K562 (cell line): ENCODE results near the gene ARHGAP32. TPM values are rescaled to one million over a fixed set of nuclear protein-coding genes. Genes with fewer than 3 reads are reported as not detected.

Experiments used
- ATAC-seq: fragments of 200-7000 bp; cut with Tn5 transposase; 3 replicates; pipeline ENCODE4 v1.9.1; 2020; ENCODE audit warnings: moderate library complexity
- BruUV-seq: library from RNA; stranded (reverse); fragments of 400-500 nt; replicated peaks from 2 replicates; lab custom pipeline; 2021; lab: Mats Ljungman, UMichigan
- CTCF ChIA-PET: fragments of 300-600 bp; formaldehyde crosslinking; extraction: SDS; loops from one replicate; lab custom pipeline; 2021; ENCODE audit warnings: low intra/inter-chr PET ratio; lab: Yijun Ruan, JAX
- POLR2A ChIA-PET: fragments of 300-600, 350-650 bp; sonication (Branson Sonifier 250); formaldehyde crosslinking; extraction: SDS; loops from one replicate; lab custom pipeline; 2021; ENCODE audit warnings: antibody characterized with exemption, inconsistent platforms; lab: Yijun Ruan, JAX
- DNase-seq, 4 experiments: peaks; one replicate each; pipeline versions ENCODE4 v3.0.0 to v3.0.0-alpha.2; 2011 to 2018; ENCODE audit warnings: low spot score in 3 of 4, mixed read lengths in 3 of 4; ENCODE audit errors: extremely low read depth in 1 of 4
- FAIRE-seq: peaks from 2 replicates; lab custom pipeline; 2011; peaks lifted over from hg19 to GRCh38; lab: Jason Lieb, UNC
- H2AFZ ChIP-seq: 2 replicates; pipeline ENCODE4 v1.6.0; 2011; ENCODE audit warnings: low read depth, low read length, control low read depth, inconsistent platforms
- H3K27ac ChIP-seq: fragments of 200-600 bp; 3 replicates; pipeline ENCODE4 v1.8.0; 2011; ENCODE audit warnings: low read depth, mild to moderate bottlenecking, control low read depth, inconsistent platforms, low read length, moderate library complexity, mixed read lengths; ENCODE audit errors: extremely low read depth
- H3K27me3 ChIP-seq, 2 experiments: fragments of 300-600 bp in 1 of 2; 2 replicates in 1 of 2; 3 replicates in 1 of 2; pipeline versions ENCODE4 v1.6.0 to v1.8.0; 2011; ENCODE audit warnings: inconsistent platforms in 2 of 2, low read length in 2 of 2, mild to moderate bottlenecking in 1 of 2, mixed read lengths in 1 of 2, moderate library complexity in 1 of 2; ENCODE audit not compliant: control insufficient read depth in 2 of 2, insufficient read depth in 2 of 2
- H3K36me3 ChIP-seq: fragments of 300-600 bp; 3 replicates; pipeline ENCODE4 v1.8.0; 2011; ENCODE audit warnings: mild to moderate bottlenecking, low read length, inconsistent platforms; ENCODE audit not compliant: control insufficient read depth, insufficient read depth
- H3K4me1 ChIP-seq, 2 experiments: fragments of 200-600 bp in 1 of 2; replicated peaks in 1 of 2; 2 replicates in 1 of 2; 3 replicates in 1 of 2; pipeline versions ENCODE4 v1.5.1 to v1.8.0; 2011; ENCODE audit warnings: inconsistent platforms in 2 of 2, low read length in 2 of 2, mild to moderate bottlenecking in 1 of 2, mixed read lengths in 1 of 2, moderate library complexity in 1 of 2; ENCODE audit not compliant: control insufficient read depth in 2 of 2, insufficient read depth in 2 of 2
- H3K4me2 ChIP-seq: 2 replicates; pipeline ENCODE4 v1.6.1; 2011; ENCODE audit warnings: low read length, control low read depth, inconsistent platforms, mixed read lengths; ENCODE audit not compliant: insufficient read depth
- H3K4me3 ChIP-seq: fragments of 200-600 bp; sonication (generic), shearing (Covaris generic); 2 replicates; pipeline ENCODE4 v1.5.1; 2016; ENCODE audit warnings: control low read depth, inconsistent platforms
- H3K79me2 ChIP-seq: fragments of 200-600 bp; 3 replicates; pipeline ENCODE4 v1.8.0; 2011; ENCODE audit warnings: low read length, inconsistent platforms; ENCODE audit not compliant: control insufficient read depth, insufficient read depth
- H3K9ac ChIP-seq, 2 experiments: 2 replicates each; pipeline versions ENCODE4 v1.6.0 to v1.6.1; 2011; ENCODE audit warnings: low read depth in 2 of 2, low read length in 2 of 2, control low read depth in 1 of 2, inconsistent platforms in 1 of 2, mild to moderate bottlenecking in 1 of 2, mixed read lengths in 1 of 2; ENCODE audit not compliant: insufficient read depth in 1 of 2
- H3K9me1 ChIP-seq: one replicate; pipeline ENCODE4 v1.6.0; 2011; ENCODE audit warnings: inconsistent platforms, mild to moderate bottlenecking, low read length, moderate library complexity; ENCODE audit not compliant: control insufficient read depth, insufficient read depth
- H3K9me3 ChIP-seq: replicated peaks from 2 replicates; pipeline ENCODE4 v1.5.1; 2011; ENCODE audit warnings: low read depth, low read length, inconsistent platforms; ENCODE audit not compliant: control insufficient read depth, insufficient read depth
- H4K20me1 ChIP-seq: replicated peaks from 2 replicates; pipeline ENCODE4 v1.6.1; 2011; ENCODE audit warnings: low read length, inconsistent platforms, mixed read lengths; ENCODE audit not compliant: control insufficient read depth, insufficient read depth
- EHMT2 ChIP-seq: fragments of 450-650 bp; IDR thresholded peaks from 2 replicates; pipeline ENCODE4 v1.6.1; 2018; ENCODE audit warnings: antibody characterized with exemption
- ESRRB ChIP-seq: fragments of 250-450 bp; sonication (Bioruptor Pico); IDR thresholded peaks from 2 replicates; pipeline ENCODE4 v1.5.0; 2020; ENCODE audit warnings: mild to moderate bottlenecking, moderate library complexity, borderline replicate concordance
- NR2C2 ChIP-seq, 2 experiments: fragments of 200-800 bp in 1 of 2; sonication (Bioruptor generic) in 1 of 2; sonication (generic) in 1 of 2; formaldehyde crosslinking in 1 of 2; IDR thresholded peaks; 2 replicates each; pipeline versions ENCODE4 v1.6.1 to v1.8.0; 2016 to 2022; ENCODE audit warnings: mild to moderate bottlenecking in 1 of 2, missing compliant biosample characterization in 1 of 2, missing genetic modification characterization in 1 of 2, missing genetic modification reagents in 1 of 2
- PPARD ChIP-seq: fragments of 250-450 bp; sonication (Bioruptor Pico); IDR thresholded peaks from 2 replicates; pipeline ENCODE4 v1.8.0; 2022; ENCODE audit warnings: inconsistent platforms, mild to moderate bottlenecking, moderate library complexity
- RBM34 ChIP-seq: fragments of 200-400 bp; formaldehyde crosslinking; IDR thresholded peaks from 2 replicates; pipeline ENCODE4 v1.6.1; 2018; ENCODE audit warnings: low read length, borderline replicate concordance; ENCODE audit not compliant: insufficient read depth
- ZBTB40 ChIP-seq, 2 experiments: fragments of 450-650 bp in 1 of 2; sonication (generic) in 1 of 2; formaldehyde crosslinking in 1 of 2; IDR thresholded peaks; 2 replicates each; pipeline versions ENCODE4 v1.7.1 to v1.9.0; 2016 to 2022; ENCODE audit warnings: inconsistent platforms in 1 of 2, mild to moderate bottlenecking in 1 of 2, missing genetic modification reagents in 1 of 2
- WGBS: fragments of 100-300 bp; shearing (Covaris generic); methylation state at CpG from one replicate; pipeline ENCODE4 v1.1.6; 2016; ENCODE audit warnings: low coverage, mixed read lengths; ENCODE audit not compliant: insufficient coverage; ENCODE audit errors: missing lambda C conversion rate; 5-methylcytosine and 5-hydroxymethylcytosine counted together
- in situ Hi-C: fragments of 300-500 bp; cut with MboI; formaldehyde crosslinking; loops from 4 replicates; pipeline ENCODE4 v1.15.0; 2018; ENCODE audit warnings: inconsistent platforms, mixed read lengths
- intact Hi-C: fragments of 100-400 bp; cut with micrococcal nuclease; formaldehyde crosslinking; loops from 2 replicates; pipeline ENCODE4 v1.14.2; 2022
- polyA plus RNA-seq, 8 experiments: library from polyadenylated mRNA; depleted of rRNA in 4 of 8; stranded (reverse) in 5 of 8; unstranded in 3 of 8; fragments of >200 nt; fragmentation: Nextera tagmentation in 2 of 8; fragmentation: Illumina TruSeq in 1 of 8; extraction: Ambion mirVana in 2 of 8; extraction: Trizol in 1 of 8; gene quantifications; 2 replicates each; pipeline versions ENCODE4 v1.2.1 to v1.2.3, GENCODE V29; 2011 to 2014; ENCODE audit warnings: inconsistent platforms in 1 of 8, missing spikeins in 1 of 8
- total RNA-seq, 7 experiments: library from RNA; depleted of rRNA in 6 of 7; stranded (reverse); fragments of >200 nt in 6 of 7; fragmentation: Illumina TruSeq in 2 of 7; extraction: Trizol in 2 of 7; gene quantifications; 2 replicates each; pipeline versions ENCODE4 v1.2.1 to v1.2.3, GENCODE V29; 2011 to 2021; ENCODE audit warnings: low replicate concordance in 1 of 7
- TF ChIP-seq, protein P1 (sequence below): fragments of 250-450 bp; sonication (Bioruptor Pico); IDR thresholded peaks from 2 replicates; pipeline ENCODE4 v1.5.0; 2021; ENCODE audit warnings: mild to moderate bottlenecking, borderline replicate concordance

The ARHGAP32 gene
- total and polyA plus RNA-seq, 9 of the 15 experiments (the other 6 are each of a cell fraction or from before 2014, with no cell fraction given): 0.18 TPM; not detected in 8

DNA sequence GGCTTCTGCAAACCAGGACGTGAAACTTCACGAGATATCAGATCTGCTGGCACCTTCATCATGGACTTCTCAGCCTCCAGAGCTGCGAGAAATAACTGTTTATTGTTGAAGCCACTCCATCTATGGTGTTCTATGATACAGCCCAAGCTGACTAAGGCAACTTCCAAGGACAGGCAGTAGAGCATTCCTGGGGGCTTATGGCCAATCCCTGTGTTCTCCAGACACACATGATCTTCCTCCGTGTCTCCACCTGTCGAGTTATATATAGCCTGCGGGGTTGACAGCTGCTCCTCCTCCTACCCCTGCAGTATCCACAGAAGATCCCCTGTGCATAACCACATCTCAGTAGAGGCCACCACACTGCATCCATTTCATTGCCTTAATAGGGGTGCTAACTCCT lies 260.5 kb downstream of the ARHGAP32 start:
- no peaks in the 10 kb centered on the region for H3K9me1 ChIP-seq
- H4K20me1 ChIP-seq: no peaks in the 10 kb centered on the region
- no peak overlapping the region for H2AFZ ChIP-seq
- H3K4me2 ChIP-seq: no peak overlapping the region
- in situ Hi-C loops: no loop called here
- WGBS: 0% methylated on average over 6 of the region's 6 CpGs
- H3K79me2 ChIP-seq: no peaks in the 10 kb centered on the region
- ChIA-PET CTCF (no interaction called here), POLR2A (no interaction called here)
- intact Hi-C loops: no loop called here
- peaks cover 0 to 9% of the 10 kb centered on the region in 2 experiments; a peak in 3 of 5 replicates for H3K27me3 ChIP-seq
- H3K27ac ChIP-seq: no peak overlapping the region
- no peak overlapping the region for H3K4me3 ChIP-seq
- H3K4me1 ChIP-seq: no peaks in the 10 kb centered on the region
- H3K9ac ChIP-seq: no peak overlapping the region
- no peaks in the 10 kb centered on the region for H3K36me3 ChIP-seq
- ATAC-seq: no peak
- BruUV-seq: no TSS peak
- no peak for DNase-seq
- FAIRE-seq: no peak
- H3K9me3 ChIP-seq: no peaks in the 10 kb centered on the region
- no peak for TF ChIP-seq PPARD (CRISPR knock-in tag)
- TF ChIP-seq NR2C2 (CRISPR knock-in tag; IDR thresholded peaks at IDR 0.05): no peak
- no peak for TF ChIP-seq NR2C2 (tag; IDR thresholded peaks at IDR 0.05)
- TF ChIP-seq EHMT2: no peak
- TF ChIP-seq ESRRB (CRISPR knock-in tag): no peak
- TF ChIP-seq ZBTB40 (IDR thresholded peaks at IDR 0.05): no peak
- no peak for TF ChIP-seq ZBTB40 (CRISPR knock-in tag; IDR thresholded peaks at IDR 0.05)
- no peak for TF ChIP-seq RBM34
- TF ChIP-seq, protein P1, sequence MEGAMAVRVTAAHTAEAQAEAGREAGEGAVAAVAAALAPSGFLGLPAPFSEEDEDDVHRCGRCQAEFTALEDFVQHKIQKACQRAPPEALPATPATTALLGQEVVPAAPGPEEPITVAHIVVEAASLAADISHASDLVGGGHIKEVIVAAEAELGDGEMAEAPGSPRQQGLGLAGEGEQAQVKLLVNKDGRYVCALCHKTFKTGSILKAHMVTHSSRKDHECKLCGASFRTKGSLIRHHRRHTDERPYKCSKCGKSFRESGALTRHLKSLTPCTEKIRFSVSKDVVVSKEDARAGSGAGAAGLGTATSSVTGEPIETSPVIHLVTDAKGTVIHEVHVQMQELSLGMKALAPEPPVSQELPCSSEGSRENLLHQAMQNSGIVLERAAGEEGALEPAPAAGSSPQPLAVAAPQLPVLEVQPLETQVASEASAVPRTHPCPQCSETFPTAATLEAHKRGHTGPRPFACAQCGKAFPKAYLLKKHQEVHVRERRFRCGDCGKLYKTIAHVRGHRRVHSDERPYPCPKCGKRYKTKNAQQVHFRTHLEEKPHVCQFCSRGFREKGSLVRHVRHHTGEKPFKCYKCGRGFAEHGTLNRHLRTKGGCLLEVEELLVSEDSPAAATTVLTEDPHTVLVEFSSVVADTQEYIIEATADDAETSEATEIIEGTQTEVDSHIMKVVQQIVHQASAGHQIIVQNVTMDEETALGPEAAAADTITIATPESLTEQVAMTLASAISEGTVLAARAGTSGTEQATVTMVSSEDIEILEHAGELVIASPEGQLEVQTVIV (CRISPR knock-in tag): no peak
